Transverse colon (tissue), 3 donors: Measurements from ENCODE around the gene NUMA1.

Experiments used
- EP300 ChIP-seq: sonication (generic); formaldehyde crosslinking; IDR thresholded peaks from one replicate; pipeline ENCODE4 v1.6.1; 2017; ENCODE audit warnings: antibody characterized with exemption, low read depth
- TF ChIP-seq, protein P1 (sequence below), 5 experiments: fragments of 200-600 bp in 3 of 5; fragments of 450-650 bp in 2 of 5; sonication (generic) in 3 of 5; IDR thresholded peaks; 1 replicate in 2 of 5; 2 replicates in 3 of 5; pipeline ENCODE4 v1.5.1; 2016 to 2017; ENCODE audit warnings: antibody characterized with exemption in 5 of 5, inconsistent platforms in 3 of 5, mild to moderate bottlenecking in 2 of 5, moderate library complexity in 1 of 5

GRCh38 chr11:72038491-72038890, 41.9 kb downstream of the NUMA1 start:
- no peak for TF ChIP-seq EP300
- TF ChIP-seq, protein P1, sequence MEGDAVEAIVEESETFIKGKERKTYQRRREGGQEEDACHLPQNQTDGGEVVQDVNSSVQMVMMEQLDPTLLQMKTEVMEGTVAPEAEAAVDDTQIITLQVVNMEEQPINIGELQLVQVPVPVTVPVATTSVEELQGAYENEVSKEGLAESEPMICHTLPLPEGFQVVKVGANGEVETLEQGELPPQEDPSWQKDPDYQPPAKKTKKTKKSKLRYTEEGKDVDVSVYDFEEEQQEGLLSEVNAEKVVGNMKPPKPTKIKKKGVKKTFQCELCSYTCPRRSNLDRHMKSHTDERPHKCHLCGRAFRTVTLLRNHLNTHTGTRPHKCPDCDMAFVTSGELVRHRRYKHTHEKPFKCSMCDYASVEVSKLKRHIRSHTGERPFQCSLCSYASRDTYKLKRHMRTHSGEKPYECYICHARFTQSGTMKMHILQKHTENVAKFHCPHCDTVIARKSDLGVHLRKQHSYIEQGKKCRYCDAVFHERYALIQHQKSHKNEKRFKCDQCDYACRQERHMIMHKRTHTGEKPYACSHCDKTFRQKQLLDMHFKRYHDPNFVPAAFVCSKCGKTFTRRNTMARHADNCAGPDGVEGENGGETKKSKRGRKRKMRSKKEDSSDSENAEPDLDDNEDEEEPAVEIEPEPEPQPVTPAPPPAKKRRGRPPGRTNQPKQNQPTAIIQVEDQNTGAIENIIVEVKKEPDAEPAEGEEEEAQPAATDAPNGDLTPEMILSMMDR (IDR thresholded peaks at IDR 0.05): no peak
